Left lung (tissue), 10 donors: ENCODE results near the gene PLA2G2E. TPM values are rescaled to one million over a fixed set of nuclear protein-coding genes. Genes with fewer than 3 reads are reported as not detected.

Experiments
- ATAC-seq: fragments of 200-7000 bp; cut with Tn5 transposase; one replicate; pipeline ENCODE4 v1.9.1; 2020; ENCODE audit warnings: moderate library complexity
- DNase-seq, 4 donors: peaks; one replicate each; pipeline ENCODE4 v3.0.0-alpha.2; 2013 to 2020
- H3K27ac ChIP-seq, 2 donors: fragments of 200-600 bp; sonication (generic) in 1 of 2; one replicate each; pipeline versions ENCODE4 v1.5.0 to v1.8.0; 2020 to 2021
- H3K27me3 ChIP-seq, 2 donors: fragments of 200-600 bp; sonication (generic) in 1 of 2; one replicate each; pipeline versions ENCODE4 v1.5.0 to v1.8.0; 2020 to 2021
- H3K36me3 ChIP-seq, 2 donors: fragments of 200-600 bp; sonication (generic) in 1 of 2; one replicate each; pipeline versions ENCODE4 v1.5.0 to v1.8.0; 2020 to 2021
- H3K4me1 ChIP-seq, 2 donors: fragments of 200-600 bp; one replicate each; pipeline ENCODE4 v1.8.0; 2021
- H3K4me3 ChIP-seq, 2 donors: fragments of 200-600 bp; sonication (generic) in 1 of 2; one replicate each; pipeline versions ENCODE4 v1.5.0 to v1.8.0; 2020 to 2021; ENCODE audit warnings: mild to moderate bottlenecking in 1 of 2
- H3K9me3 ChIP-seq, 2 donors: fragments of 200-600 bp; sonication (generic) in 1 of 2; one replicate each; pipeline versions ENCODE4 v1.5.0 to v1.8.0; 2020 to 2021
- CTCF ChIP-seq, 2 donors: fragments of 200-600 bp; sonication (generic) in 1 of 2; IDR thresholded peaks; one replicate each; pipeline versions ENCODE4 v1.5.0 to v1.8.0; 2021; ENCODE audit warnings: antibody characterized with exemption in 2 of 2
- intact Hi-C, 2 donors: fragments of 100-400 bp; cut with DNase I; formaldehyde crosslinking; loops; one replicate each; pipeline versions ENCODE4 v1.11.2 to v1.14.2; 2022
- polyA plus RNA-seq, 6 donors: library from polyadenylated mRNA; unstranded; fragments of 120-200 nt; gene quantifications; one replicate each; pipeline ENCODE4 v1.2.1, GENCODE V29; 2013; ENCODE audit not compliant: insufficient read length in 6 of 6
- total RNA-seq, 2 donors: library from RNA; stranded (reverse); fragmentation: NEBNext Ultra II Directional; extraction: Animal tissue kit (Norgen Biotek cat#: 25700); gene quantifications; one replicate each; pipeline ENCODE4 v1.2.1, GENCODE V29; 2021
- donor health status: DM: no; HTN: yes; CAD: no.
- donor health status: DM: no; HTN: no; CAD: no.

The PLA2G2E gene
- total and polyA plus RNA-seq, 8 donors: not detected

GRCh38 chr1:19901653-19902052, 21.8 kb downstream of the PLA2G2E start:
- Histone ChIP-seq H3K4me3 (no peak overlapping the region), H3K4me1 (no peaks in the 10 kb centered on the region), H3K36me3 (peaks cover 0 to 97% of the 10 kb centered on the region in 2 donors), H3K9me3 (no peaks in the 10 kb centered on the region), H3K27ac (no peak overlapping the region), H3K27me3 (no peaks in the 10 kb centered on the region)
- no peak for DNase-seq
- intact Hi-C loops: no loop called here
- no peak for TF ChIP-seq CTCF (IDR thresholded peaks at IDR 0.05)
- ATAC-seq: no peak

GRCh38 chr1:19894218-19894617, 29.2 kb downstream of the PLA2G2E start:
- Histone ChIP-seq H3K4me1 (peaks cover 0 to 3% of the 10 kb centered on the region in 2 donors), H3K36me3 (peaks cover 0 to 82% of the 10 kb centered on the region in 2 donors), H3K27ac (no peak overlapping the region), H3K27me3 (no peaks in the 10 kb centered on the region), H3K9me3 (no peaks in the 10 kb centered on the region), H3K4me3 (no peak overlapping the region)
- DNase-seq (no peak), ATAC-seq (no peak)
- no peak for TF ChIP-seq CTCF (IDR thresholded peaks at IDR 0.05)
- intact Hi-C loops: no loop called here

GRCh38 chr1:19893687-19894086, 29.7 kb downstream of the PLA2G2E start:
- no peaks in the 10 kb centered on the region for H3K9me3 ChIP-seq
- peaks cover 0 to 77% of the 10 kb centered on the region in 2 donors for H3K36me3 ChIP-seq
- H3K4me1 ChIP-seq: peaks cover 0 to 7% of the 10 kb centered on the region in 2 donors
- no peaks in the 10 kb centered on the region for H3K27me3 ChIP-seq
- intact Hi-C loops: no loop called here
- DNase-seq: no peak
- no peak overlapping the region for H3K27ac ChIP-seq
- TF ChIP-seq CTCF (IDR thresholded peaks at IDR 0.05): no peak
- ATAC-seq: no peak
- H3K4me3 ChIP-seq: no peak overlapping the region

DNA sequence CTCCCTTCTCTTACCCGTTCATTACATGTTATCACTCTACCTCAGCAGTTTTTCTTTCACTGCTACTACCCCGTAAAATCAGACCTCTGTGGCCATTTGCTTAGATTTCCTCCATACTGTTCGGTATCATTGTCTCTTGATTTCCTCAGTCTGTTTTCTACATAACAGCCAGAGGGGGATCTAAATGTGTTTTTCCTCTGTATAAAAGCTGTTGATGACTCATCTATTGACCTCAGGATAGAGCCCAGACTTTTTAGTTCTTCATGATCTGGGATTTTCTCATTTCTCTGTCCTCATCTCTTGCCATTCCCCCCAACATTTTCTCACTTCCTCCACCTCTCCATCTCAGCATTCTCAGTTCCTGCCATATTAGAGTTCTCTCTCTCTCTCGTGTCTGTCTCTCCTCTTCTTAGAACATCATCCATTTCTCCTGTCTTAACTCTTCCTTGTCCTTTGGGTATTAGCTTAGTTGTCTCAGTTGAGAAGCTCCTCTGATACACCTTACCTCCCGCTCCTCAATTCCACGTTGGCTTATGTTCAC, 30.7 kb downstream of the PLA2G2E start:
- intact Hi-C loops: no loop called here
- H3K27ac ChIP-seq: no peak overlapping the region
- TF ChIP-seq CTCF (IDR thresholded peaks at IDR 0.05): no peak
- H3K4me3 ChIP-seq: no peak overlapping the region
- H3K4me1 ChIP-seq: peaks cover 0 to 7% of the 10 kb centered on the region in 2 donors
- DNase-seq (no peak), ATAC-seq (no peak)
- H3K27me3 ChIP-seq: no peaks in the 10 kb centered on the region
- H3K9me3 ChIP-seq: no peaks in the 10 kb centered on the region
- peaks cover 0 to 67% of the 10 kb centered on the region in 2 donors for H3K36me3 ChIP-seq

DNA sequence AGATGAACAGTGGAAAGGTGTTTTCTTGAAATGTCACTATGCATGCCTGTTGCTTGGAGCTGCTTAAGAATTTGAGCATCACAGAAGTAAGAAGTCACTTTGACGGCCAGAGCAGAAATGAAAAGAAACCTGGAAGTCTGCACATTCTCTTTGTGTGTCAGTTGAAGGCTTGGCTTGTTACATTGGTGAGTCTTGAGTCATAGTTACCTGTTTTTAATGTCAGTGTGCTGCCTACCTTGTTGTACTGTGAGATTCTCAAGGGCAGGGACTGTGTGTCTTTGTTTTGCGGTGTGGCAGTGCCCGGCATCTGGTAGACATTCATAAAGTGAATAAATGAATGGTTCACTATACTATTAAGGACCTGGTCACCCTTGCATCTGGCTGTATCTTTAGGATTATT, 31.3 kb downstream of the PLA2G2E start:
- no peak for TF ChIP-seq CTCF (IDR thresholded peaks at IDR 0.05)
- no peak overlapping the region for H3K27ac ChIP-seq
- H3K9me3 ChIP-seq: no peaks in the 10 kb centered on the region
- intact Hi-C loops: no loop called here
- H3K4me3 ChIP-seq: no peak overlapping the region
- H3K4me1 ChIP-seq: peaks cover 0 to 7% of the 10 kb centered on the region in 2 donors
- DNase-seq (no peak), ATAC-seq (no peak)
- H3K27me3 ChIP-seq: no peaks in the 10 kb centered on the region
- H3K36me3 ChIP-seq: peaks cover 0 to 61% of the 10 kb centered on the region in 2 donors
